ENCODE data around the gene EIF2S1. TPM values are rescaled to one million over a fixed set of nuclear protein-coding genes. Genes with fewer than 3 reads are reported as not detected.
"Not testable (repeated sequence)": the region's sequence is repeated elsewhere in the genome, so short reads cannot be mapped to it uniquely, and the experiment has no call there.

EIF2S1 gene
- total RNA-seq, 2 donors from 2014 or later = 53.1 to 63.6 TPM

- H3K9me3 ChIP-seq = no peaks in the 10 kb centered on the region
- DNase-seq (ENCODE audit: low spot score) = no peak
Observed at GRCh38 chr14:67331368-67332125, 28.6 kb upstream of the EIF2S1 start.

GRCh38 chr14:67332468-67332867 lies 27.7 kb upstream of the EIF2S1 start:
- TF ChIP-seq POLR2AphosphoS5 (IDR thresholded peaks at IDR 0.05) (no peak), POLR2A (IDR thresholded peaks at IDR 0.05) (no peak), CTCF (IDR thresholded peaks at IDR 0.05) (no peak)
- Histone ChIP-seq H3K36me3 (no peaks in the 10 kb centered on the region), H3K9me3 (no peaks in the 10 kb centered on the region), H3K4me1 (replicated peaks) (no peaks in the 10 kb centered on the region), H3K27me3 (replicated peaks; ENCODE audit: insufficient read depth) (no peaks in the 10 kb centered on the region), H3K27ac (no peak overlapping the region), H3K4me3 (no peak overlapping the region)
- WGBS = 93% methylated on average over 5 of the region's 5 CpGs
- intact Hi-C loops (cut with DNase I) = no loop called here
- DNase-seq (ENCODE audit: low spot score) = no peak

More at GRCh38 chr14:67331368-67332125, 28.6 kb upstream of the EIF2S1 start:
- WGBS = 96% methylated on average over 5 of the region's 5 CpGs
- H3K4me3 ChIP-seq = no peak overlapping the region
- H3K36me3 ChIP-seq = no peaks in the 10 kb centered on the region
- no peaks in the 10 kb centered on the region for H3K4me1 ChIP-seq (replicated peaks)
- intact Hi-C loops (cut with DNase I) = no loop called here
- H3K27me3 ChIP-seq (replicated peaks; ENCODE audit: insufficient read depth) = no peaks in the 10 kb centered on the region
- no peak overlapping the region for H3K27ac ChIP-seq
- no peak for TF ChIP-seq CTCF (IDR thresholded peaks at IDR 0.05)

GRCh38 chr14:67335781-67336180 lies 24.3 kb upstream of the EIF2S1 start:
- WGBS = 95% methylated on average over 2 of the region's 2 CpGs
- TF ChIP-seq POLR2A (IDR thresholded peaks at IDR 0.05) (no peak), CTCF (IDR thresholded peaks at IDR 0.05) (peak in 2 of 4 experiments; percentile 5 to 25)
- Histone ChIP-seq H3K4me1 (replicated peaks) (no peaks in the 10 kb centered on the region), H3K4me3 (no peak overlapping the region), H3K9me3 (no peaks in the 10 kb centered on the region), H3K27me3 (replicated peaks; ENCODE audit: insufficient read depth) (no peaks in the 10 kb centered on the region), H3K27ac (no peak overlapping the region), H3K36me3 (peaks cover 0 to 4% of the 10 kb centered on the region in 2 donors)
- intact Hi-C loops (cut with DNase I) = no loop called here
- DNase-seq (ENCODE audit: low spot score) = no peak

GRCh38 chr14:67341231-67341630 lies 18.9 kb upstream of the EIF2S1 start:
- H3K9me3 ChIP-seq; DNase-seq (ENCODE audit: low spot score); H3K36me3 ChIP-seq; H3K4me3 ChIP-seq; H3K27ac ChIP-seq; H3K27me3 ChIP-seq (replicated peaks; ENCODE audit: insufficient read depth); intact Hi-C loops (cut with DNase I): not testable (repeated sequence)
- WGBS = 98% methylated on average over 21 of the region's 31 CpGs
- peaks cover 10% of the 10 kb centered on the region for H3K4me1 ChIP-seq (replicated peaks)

- intact Hi-C loops (cut with DNase I) = no loop called here
- no peaks in the 10 kb centered on the region for H3K9me3 ChIP-seq
- H3K27me3 ChIP-seq (replicated peaks; ENCODE audit: insufficient read depth) = no peaks in the 10 kb centered on the region
- DNase-seq (ENCODE audit: low spot score) = no peak
- TF ChIP-seq POLR2AphosphoS5 (IDR thresholded peaks at IDR 0.05) (no peak), POLR2A (IDR thresholded peaks at IDR 0.05) (no peak), CTCF (IDR thresholded peaks at IDR 0.05) (no peak)
- H3K27ac ChIP-seq = no peak overlapping the region
- H3K4me1 ChIP-seq (replicated peaks) = peaks cover 10% of the 10 kb centered on the region
- H3K4me3 ChIP-seq = no peak overlapping the region
- WGBS = 90% methylated on average over 4 of the region's 4 CpGs
- H3K36me3 ChIP-seq = peaks cover 0 to 5% of the 10 kb centered on the region in 2 donors
Observed at GRCh38 chr14:67343601-67344230, 16.4 kb upstream of the EIF2S1 start.
